ENCODE measurements around the gene ARL16.

Gene ARL16

DNA sequence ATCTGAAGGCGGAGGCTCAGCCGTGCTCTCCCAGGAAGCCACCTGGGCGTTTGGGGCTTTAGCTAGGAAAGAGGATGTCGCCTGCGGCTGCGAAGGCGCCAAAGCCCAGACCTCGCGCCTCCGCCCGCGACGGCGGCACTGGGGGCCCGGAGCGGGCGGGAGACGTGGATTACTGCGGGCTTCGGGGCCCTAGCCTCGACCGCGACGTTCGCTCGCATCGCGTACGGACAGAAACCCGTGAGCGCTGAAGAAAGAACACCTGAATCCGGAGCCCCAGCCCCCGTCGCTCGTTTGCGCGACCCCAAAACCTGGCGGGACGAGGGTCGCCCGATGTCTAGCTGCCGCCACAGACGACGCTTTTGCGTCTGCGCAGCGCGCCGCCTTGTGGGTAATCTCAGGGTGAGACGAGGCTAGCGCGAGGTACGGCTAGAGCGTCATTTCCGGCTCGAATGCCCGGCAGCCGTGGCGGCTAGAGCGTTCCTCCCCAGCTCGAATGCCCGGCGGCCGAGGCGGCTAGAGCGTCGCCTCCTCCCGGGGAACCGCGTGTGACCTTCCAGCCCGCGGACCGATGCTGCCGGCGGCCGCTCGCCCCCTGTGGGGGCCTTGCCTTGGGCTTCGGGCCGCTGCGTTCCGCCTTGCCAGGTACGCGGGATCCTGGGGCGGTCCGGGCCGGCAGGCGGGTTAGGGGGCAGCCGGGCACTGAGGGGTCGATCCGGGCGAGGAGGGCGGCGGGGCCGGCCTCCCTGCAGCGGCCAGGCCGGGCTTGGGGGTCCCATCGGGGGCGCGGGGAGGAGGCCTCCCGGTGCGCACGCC lies 19.5 kb upstream of the ARL16 start, which contains the start of gene MRPL12:
MRPL12 (plus strand) TSS at position 434 of the 813 bp plus-strand sequence; CDS start at position 569, 135 bp downstream.
- TF ChIP-seq, protein P1, sequence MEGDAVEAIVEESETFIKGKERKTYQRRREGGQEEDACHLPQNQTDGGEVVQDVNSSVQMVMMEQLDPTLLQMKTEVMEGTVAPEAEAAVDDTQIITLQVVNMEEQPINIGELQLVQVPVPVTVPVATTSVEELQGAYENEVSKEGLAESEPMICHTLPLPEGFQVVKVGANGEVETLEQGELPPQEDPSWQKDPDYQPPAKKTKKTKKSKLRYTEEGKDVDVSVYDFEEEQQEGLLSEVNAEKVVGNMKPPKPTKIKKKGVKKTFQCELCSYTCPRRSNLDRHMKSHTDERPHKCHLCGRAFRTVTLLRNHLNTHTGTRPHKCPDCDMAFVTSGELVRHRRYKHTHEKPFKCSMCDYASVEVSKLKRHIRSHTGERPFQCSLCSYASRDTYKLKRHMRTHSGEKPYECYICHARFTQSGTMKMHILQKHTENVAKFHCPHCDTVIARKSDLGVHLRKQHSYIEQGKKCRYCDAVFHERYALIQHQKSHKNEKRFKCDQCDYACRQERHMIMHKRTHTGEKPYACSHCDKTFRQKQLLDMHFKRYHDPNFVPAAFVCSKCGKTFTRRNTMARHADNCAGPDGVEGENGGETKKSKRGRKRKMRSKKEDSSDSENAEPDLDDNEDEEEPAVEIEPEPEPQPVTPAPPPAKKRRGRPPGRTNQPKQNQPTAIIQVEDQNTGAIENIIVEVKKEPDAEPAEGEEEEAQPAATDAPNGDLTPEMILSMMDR (IDR thresholded peaks at IDR 0.05; ENCODE audit: low read depth, low read length, missing control alignments), result no peak
- DNase-seq (ENCODE audit: low read depth), result peak; percentile 80
- peak within 1 kb of the TSS; percentile 89 for H3K4me3 ChIP-seq (ENCODE audit: low read depth, low read length)
- in situ Hi-C loops (cut with HindIII; ENCODE audit: low sequenced_read_pairs), result no loop called here

DNA sequence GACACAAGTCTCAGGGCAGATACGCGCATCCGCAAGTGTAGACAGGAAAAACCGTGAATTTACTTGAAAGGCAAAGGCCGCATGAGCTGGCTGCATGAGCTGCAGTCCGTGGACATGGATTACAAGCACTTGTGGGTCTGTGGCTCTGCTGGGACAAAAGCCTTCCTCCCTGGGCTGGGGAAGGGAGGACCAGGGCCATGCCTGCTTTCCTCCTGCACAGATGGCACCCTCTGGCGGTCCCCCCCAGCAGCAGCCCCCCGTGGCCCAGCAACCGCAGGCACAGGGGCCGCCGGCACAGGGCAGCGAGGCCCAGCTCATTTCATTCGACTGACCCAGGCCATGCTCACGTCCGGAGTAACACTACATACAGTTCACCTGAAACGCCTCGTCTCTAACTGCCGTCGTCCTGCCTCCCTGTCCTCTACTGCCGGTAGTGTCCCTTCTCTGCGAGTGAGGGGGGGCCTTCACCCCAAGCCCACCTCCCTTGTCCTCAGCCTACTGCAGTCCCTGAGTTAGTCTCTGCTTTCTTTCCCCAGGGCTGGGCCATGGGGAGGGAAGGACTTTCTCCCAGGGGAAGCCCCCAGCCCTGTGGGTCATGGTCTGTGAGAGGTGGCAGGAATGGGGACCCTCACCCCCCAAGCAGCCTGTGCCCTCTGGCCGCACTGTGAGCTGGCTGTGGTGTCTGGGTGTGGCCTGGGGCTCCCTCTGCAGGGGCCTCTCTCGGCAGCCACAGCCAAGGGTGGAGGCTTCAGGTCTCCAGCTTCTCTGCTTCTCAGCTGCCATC lies 17.9 kb upstream of the ARL16 start:
- H3K4me3 ChIP-seq (ENCODE audit: low read depth, low read length), result peak overlapping the region; percentile 89
- no peak for DNase-seq (ENCODE audit: low read depth)
- TF ChIP-seq, protein P1 (IDR thresholded peaks at IDR 0.05; ENCODE audit: low read depth, low read length, missing control alignments), result no peak
- in situ Hi-C loops (cut with HindIII; ENCODE audit: low sequenced_read_pairs), result no loop called here

DNA sequence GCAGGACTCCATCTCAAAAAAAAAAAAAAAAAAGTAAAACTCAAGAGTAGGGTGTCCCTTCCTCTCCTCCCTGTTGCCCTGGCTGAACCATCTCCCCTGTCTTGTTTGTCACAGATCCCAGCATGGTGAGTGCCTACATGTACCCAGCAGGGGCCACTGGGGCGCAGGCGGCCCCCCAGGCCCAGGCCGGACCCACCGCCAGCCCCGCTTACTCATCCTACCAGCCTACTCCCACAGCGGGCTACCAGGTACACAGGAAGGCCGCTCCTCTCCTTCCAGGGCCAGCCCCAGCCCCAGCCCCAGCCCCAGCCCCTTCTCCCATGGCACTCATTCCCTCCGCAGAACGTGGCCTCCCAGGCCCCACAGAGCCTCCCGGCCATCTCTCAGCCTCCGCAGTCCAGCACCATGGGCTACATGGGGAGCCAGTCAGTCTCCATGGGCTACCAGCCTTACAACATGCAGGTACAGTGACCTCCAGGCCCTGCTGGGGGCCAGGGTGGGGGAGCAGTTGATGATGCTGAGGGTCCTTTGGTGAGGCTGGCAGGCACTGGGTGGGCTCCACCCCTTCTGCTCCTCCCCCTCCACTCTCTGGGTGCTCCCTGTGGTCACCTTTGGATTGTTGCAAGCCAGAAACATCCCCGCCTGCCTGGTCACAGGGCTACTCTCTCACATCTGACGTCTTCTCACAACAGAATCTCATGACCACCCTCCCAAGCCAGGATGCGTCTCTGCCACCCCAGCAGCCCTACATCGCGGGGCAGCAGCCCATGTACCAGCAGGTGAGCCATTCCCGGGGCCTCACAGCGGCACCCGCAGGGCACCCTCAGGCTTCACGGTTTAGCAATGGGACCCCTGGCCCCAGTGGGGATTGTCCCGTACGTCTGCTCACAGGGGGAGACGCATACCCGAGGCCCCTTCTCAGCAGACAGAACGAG lies 17.0 kb upstream of the ARL16 start:
- in situ Hi-C loops (cut with HindIII; ENCODE audit: low sequenced_read_pairs), result no loop called here
- TF ChIP-seq, protein P1 (IDR thresholded peaks at IDR 0.05; ENCODE audit: low read depth, low read length, missing control alignments), result no peak
- DNase-seq (ENCODE audit: low read depth), result no peak
- H3K4me3 ChIP-seq (ENCODE audit: low read depth, low read length), result no peak overlapping the region

GRCh38 chr17:81697261-81698044 lies 13.9 kb upstream of the ARL16 start:
- TF ChIP-seq, protein P1 (IDR thresholded peaks at IDR 0.05; ENCODE audit: low read depth, low read length, missing control alignments), result no peak
- no peak overlapping the region for H3K4me3 ChIP-seq (ENCODE audit: low read depth, low read length)
- in situ Hi-C loops (cut with HindIII; ENCODE audit: low sequenced_read_pairs), result no loop called here
- DNase-seq (ENCODE audit: low read depth), result no peak

- in situ Hi-C loops (cut with HindIII; ENCODE audit: low sequenced_read_pairs), result no loop called here
- DNase-seq (ENCODE audit: low read depth), result no peak
- TF ChIP-seq, protein P1 (IDR thresholded peaks at IDR 0.05; ENCODE audit: low read depth, low read length, missing control alignments), result no peak
- H3K4me3 ChIP-seq (ENCODE audit: low read depth, low read length), result no peak overlapping the region
These were observed 12.8 kb upstream of the ARL16 start for GRCh38 chr17:81696218-81696941.

Measured in astrocyte of the cerebellum (primary cell).